ENCODE data around the gene DACT2. TPM values are rescaled to one million over a fixed set of nuclear protein-coding genes. Genes with fewer than 3 reads are reported as not detected.

DACT2 gene
- total RNA-seq, 2 donors from 2014 or later, result 16.6 to 39.9 TPM

GRCh38 chr6:168333491-168333890, 13.9 kb upstream of the DACT2 start:
- DNase-seq, result peak; percentile 63
- H3K27ac Mint-ChIP-seq, result no peak overlapping the region

GRCh38 chr6:168333039-168333438, 13.5 kb upstream of the DACT2 start:
- Histone ChIP-seq H3K4me3 (ENCODE audit: low read length) (no peak overlapping the region), H3K36me3 (ENCODE audit: control insufficient read depth, insufficient read depth, low read length) (no peaks in the 10 kb centered on the region), H3K9ac (ENCODE audit: extremely low read depth, low read length, poor library complexity, severe bottlenecking) (no peak overlapping the region), H3K27ac (ENCODE audit: low read depth, low read length) (no peak overlapping the region), H3K4me1 (ENCODE audit: control insufficient read depth, insufficient read depth, low read length) (peaks cover 12% of the 10 kb centered on the region), H3K27me3 (ENCODE audit: control insufficient read depth, insufficient read depth, low read length, poor library complexity, severe bottlenecking) (no peaks in the 10 kb centered on the region), H3K9me3 (ENCODE audit: control insufficient read depth, low read length) (no peaks in the 10 kb centered on the region)
- WGBS, 2 experiments (ENCODE audit: insufficient coverage in 1 of 2, insufficient read length in 1 of 2), result 75 to 76% methylated on average over 3 to 5 of the region's 5 CpGs
- Mint-ChIP-seq H3K27ac (no peak overlapping the region), H3K36me3 (ENCODE audit: low read depth) (no peaks in the 10 kb centered on the region), H3K4me1 (peaks cover 39% of the 10 kb centered on the region), H3K27me3 (ENCODE audit: insufficient read depth) (peaks cover 63% of the 10 kb centered on the region), H3K4me3 (no peak overlapping the region), H3K9me3 (no peaks in the 10 kb centered on the region)
- TF ChIP-seq CTCF (conservative IDR thresholded peaks at IDR 0.05), result peak; percentile 78
- DNase-seq, result peak; percentile 66

More at GRCh38 chr6:168333491-168333890, 13.9 kb upstream of the DACT2 start:
- peaks cover 62% of the 10 kb centered on the region for H3K27me3 Mint-ChIP-seq (ENCODE audit: insufficient read depth)
- H3K9me3 Mint-ChIP-seq, result no peaks in the 10 kb centered on the region
- Histone ChIP-seq H3K9ac (ENCODE audit: extremely low read depth, low read length, poor library complexity, severe bottlenecking) (no peak overlapping the region), H3K4me3 (ENCODE audit: low read length) (no peak overlapping the region), H3K4me1 (ENCODE audit: control insufficient read depth, insufficient read depth, low read length) (peaks cover 12% of the 10 kb centered on the region), H3K36me3 (ENCODE audit: control insufficient read depth, insufficient read depth, low read length) (no peaks in the 10 kb centered on the region), H3K27ac (ENCODE audit: low read depth, low read length) (no peak overlapping the region), H3K9me3 (ENCODE audit: control insufficient read depth, low read length) (no peaks in the 10 kb centered on the region), H3K27me3 (ENCODE audit: control insufficient read depth, insufficient read depth, low read length, poor library complexity, severe bottlenecking) (no peaks in the 10 kb centered on the region)
- 75 to 79% methylated on average over 4 to 8 of the region's 9 CpGs for WGBS, 2 experiments (ENCODE audit: insufficient coverage in 1 of 2, insufficient read length in 1 of 2)
- H3K36me3 Mint-ChIP-seq (ENCODE audit: low read depth), result no peaks in the 10 kb centered on the region
- peaks cover 37% of the 10 kb centered on the region for H3K4me1 Mint-ChIP-seq
- H3K4me3 Mint-ChIP-seq, result no peak overlapping the region
- no peak for TF ChIP-seq CTCF (conservative IDR thresholded peaks at IDR 0.05)

GRCh38 chr6:168332020-168332419, 12.4 kb upstream of the DACT2 start:
- Mint-ChIP-seq H3K9me3 (no peaks in the 10 kb centered on the region), H3K4me3 (no peak overlapping the region), H3K27me3 (ENCODE audit: insufficient read depth) (peaks cover 66% of the 10 kb centered on the region), H3K4me1 (peaks cover 46% of the 10 kb centered on the region), H3K27ac (no peak overlapping the region), H3K36me3 (ENCODE audit: low read depth) (no peaks in the 10 kb centered on the region)
- no peaks in the 10 kb centered on the region for H3K27me3 ChIP-seq (ENCODE audit: control insufficient read depth, insufficient read depth, low read length, poor library complexity, severe bottlenecking)
- peaks cover 10% of the 10 kb centered on the region for H3K4me1 ChIP-seq (ENCODE audit: control insufficient read depth, insufficient read depth, low read length)
- H3K4me3 ChIP-seq (ENCODE audit: low read length), result no peak overlapping the region
- no peak for TF ChIP-seq CTCF (conservative IDR thresholded peaks at IDR 0.05)
- no peaks in the 10 kb centered on the region for H3K9me3 ChIP-seq (ENCODE audit: control insufficient read depth, low read length)
- WGBS, 2 experiments (ENCODE audit: insufficient coverage in 1 of 2, insufficient read length in 1 of 2), result 0 to 22% methylated on average over 1 to 13 of the region's 13 CpGs
- no peak overlapping the region for H3K27ac ChIP-seq (ENCODE audit: low read depth, low read length)
- DNase-seq, result peak; percentile 93
- H3K36me3 ChIP-seq (ENCODE audit: control insufficient read depth, insufficient read depth, low read length), result no peaks in the 10 kb centered on the region
- H3K9ac ChIP-seq (ENCODE audit: extremely low read depth, low read length, poor library complexity, severe bottlenecking), result no peak overlapping the region

Measured in endodermal cell (in vitro differentiated cells).